ENCODE data around the gene SEPTIN7.

Gene SEPTIN7

GRCh38 chr7:35792472-35792871 lies 8.4 kb upstream of the SEPTIN7 start:
- no peak overlapping the region for H3K4me3 ChIP-seq (ENCODE audit: low read depth, low read length)
- no peak for TF ChIP-seq POLR2A (IDR thresholded peaks at IDR 0.05; ENCODE audit: extremely low read depth, insufficient read length)
- TF ChIP-seq MAX (IDR thresholded peaks at IDR 0.05; ENCODE audit: low read depth, low read length) = no peak
- TF ChIP-seq CTCF (IDR thresholded peaks at IDR 0.05; ENCODE audit: low read depth, low read length) = no peak
- no peak for TF ChIP-seq MYC (IDR thresholded peaks at IDR 0.05; ENCODE audit: low read depth, low read length)
- no peak for DNase-seq (ENCODE audit: low read depth)

- no peak for TF ChIP-seq MAX (IDR thresholded peaks at IDR 0.05; ENCODE audit: low read depth, low read length)
- no peak for TF ChIP-seq MYC (IDR thresholded peaks at IDR 0.05; ENCODE audit: low read depth, low read length)
- TF ChIP-seq POLR2A (IDR thresholded peaks at IDR 0.05; ENCODE audit: extremely low read depth, insufficient read length) = no peak
- no peak for TF ChIP-seq CTCF (IDR thresholded peaks at IDR 0.05; ENCODE audit: low read depth, low read length)
- H3K4me3 ChIP-seq (ENCODE audit: low read depth, low read length) = no peak overlapping the region
- no peak for DNase-seq (ENCODE audit: low read depth)
Measured at GRCh38 chr7:35792873-35793489, 7.9 kb upstream of the SEPTIN7 start.

GRCh38 chr7:35797311-35797710 lies 3.5 kb upstream of the SEPTIN7 start:
- no peak overlapping the region for H3K4me3 ChIP-seq (ENCODE audit: low read depth, low read length)
- DNase-seq (ENCODE audit: low read depth) = no peak
- TF ChIP-seq MAX (IDR thresholded peaks at IDR 0.05; ENCODE audit: low read depth, low read length) (no peak), MYC (IDR thresholded peaks at IDR 0.05; ENCODE audit: low read depth, low read length) (no peak), POLR2A (IDR thresholded peaks at IDR 0.05; ENCODE audit: extremely low read depth, insufficient read length) (no peak), CTCF (IDR thresholded peaks at IDR 0.05; ENCODE audit: low read depth, low read length) (no peak)

- peak overlapping the region; percentile 80 for H3K4me3 ChIP-seq (ENCODE audit: low read depth, low read length)
- peak; percentile 97 for DNase-seq (ENCODE audit: low read depth)
- TF ChIP-seq CTCF (IDR thresholded peaks at IDR 0.05; ENCODE audit: low read depth, low read length) (no peak), MYC (IDR thresholded peaks at IDR 0.05; ENCODE audit: low read depth, low read length) (peak; percentile 74), MAX (IDR thresholded peaks at IDR 0.05; ENCODE audit: low read depth, low read length) (peak; percentile 62), POLR2A (IDR thresholded peaks at IDR 0.05; ENCODE audit: extremely low read depth, insufficient read length) (peak; percentile 69)
Measured at GRCh38 chr7:35799846-35800717, 775 bp upstream of the SEPTIN7 start.

- TF ChIP-seq MAX (IDR thresholded peaks at IDR 0.05; ENCODE audit: low read depth, low read length) (no peak; the same call in none of the 2 replicates), POLR2A (IDR thresholded peaks at IDR 0.05; ENCODE audit: extremely low read depth, insufficient read length) (no peak), MYC (IDR thresholded peaks at IDR 0.05; ENCODE audit: low read depth, low read length) (no peak; the same call in 1 of the 2 replicates), CTCF (IDR thresholded peaks at IDR 0.05; ENCODE audit: low read depth, low read length) (peak; percentile 55)
- peak; percentile 90 for DNase-seq (ENCODE audit: low read depth)
- peak overlapping the region; percentile 80 for H3K4me3 ChIP-seq (ENCODE audit: low read depth, low read length)
Measured at GRCh38 chr7:35801392-35802101, 690 bp downstream of the SEPTIN7 start.

Measured in NB4 (cell line).